Activated naive CD8-positive, alpha-beta T cell treated with anti-CD3 and anti-CD28 coated beads, Interleukin-2, amount 10 ng/mL, durations not matched to agents 7 days and 5 days (primary cell): ENCODE measurements around the gene WDR90. TPM values are rescaled to one million over a fixed set of nuclear protein-coding genes. Genes with fewer than 3 reads are reported as not detected.

Source experiments
- ATAC-seq: fragments of 150-1000 bp; cut with Tn5 transposase; one replicate; pipeline ENCODE4 v1.10.0; 2021; ENCODE audit warnings: low read depth, moderate library complexity
- POLR2A ChIA-PET: fragments of 350-600 bp; sonication (Branson Sonifier 250); formaldehyde crosslinking; loops from one replicate; lab custom pipeline; 2021; ENCODE audit warnings: antibody characterized with exemption; lab: Charles Lee
- DNase-seq: peaks from one replicate; pipeline ENCODE4 v3.0.0; 2021
- H3K27ac Mint-ChIP-seq: one replicate; pipeline ENCODE4 v1.8.0; 2022; ENCODE audit warnings: mild to moderate bottlenecking, mixed read lengths
- H3K27me3 Mint-ChIP-seq: one replicate; pipeline ENCODE4 v1.8.0; 2022; ENCODE audit warnings: mild to moderate bottlenecking, moderate library complexity, mixed read lengths
- H3K36me3 Mint-ChIP-seq: one replicate; pipeline ENCODE4 v1.8.0; 2021; ENCODE audit warnings: mild to moderate bottlenecking, mixed read lengths
- H3K4me1 Mint-ChIP-seq: one replicate; pipeline ENCODE4 v1.8.0; 2021; ENCODE audit warnings: mixed read lengths
- H3K4me3 Mint-ChIP-seq: one replicate; pipeline ENCODE4 v1.8.0; 2022; ENCODE audit warnings: mild to moderate bottlenecking, moderate library complexity, mixed read lengths
- H3K9me3 Mint-ChIP-seq: one replicate; pipeline ENCODE4 v1.8.0; 2021; ENCODE audit warnings: mixed read lengths
- total RNA-seq, 2 experiments: library from RNA; stranded (reverse); gene quantifications; one replicate each; pipeline ENCODE4 v1.2.3, GENCODE V29; 2021

Gene WDR90
- total RNA-seq, 2 experiments from 2014 or later = 73.2 to 79.1 TPM

DNA sequence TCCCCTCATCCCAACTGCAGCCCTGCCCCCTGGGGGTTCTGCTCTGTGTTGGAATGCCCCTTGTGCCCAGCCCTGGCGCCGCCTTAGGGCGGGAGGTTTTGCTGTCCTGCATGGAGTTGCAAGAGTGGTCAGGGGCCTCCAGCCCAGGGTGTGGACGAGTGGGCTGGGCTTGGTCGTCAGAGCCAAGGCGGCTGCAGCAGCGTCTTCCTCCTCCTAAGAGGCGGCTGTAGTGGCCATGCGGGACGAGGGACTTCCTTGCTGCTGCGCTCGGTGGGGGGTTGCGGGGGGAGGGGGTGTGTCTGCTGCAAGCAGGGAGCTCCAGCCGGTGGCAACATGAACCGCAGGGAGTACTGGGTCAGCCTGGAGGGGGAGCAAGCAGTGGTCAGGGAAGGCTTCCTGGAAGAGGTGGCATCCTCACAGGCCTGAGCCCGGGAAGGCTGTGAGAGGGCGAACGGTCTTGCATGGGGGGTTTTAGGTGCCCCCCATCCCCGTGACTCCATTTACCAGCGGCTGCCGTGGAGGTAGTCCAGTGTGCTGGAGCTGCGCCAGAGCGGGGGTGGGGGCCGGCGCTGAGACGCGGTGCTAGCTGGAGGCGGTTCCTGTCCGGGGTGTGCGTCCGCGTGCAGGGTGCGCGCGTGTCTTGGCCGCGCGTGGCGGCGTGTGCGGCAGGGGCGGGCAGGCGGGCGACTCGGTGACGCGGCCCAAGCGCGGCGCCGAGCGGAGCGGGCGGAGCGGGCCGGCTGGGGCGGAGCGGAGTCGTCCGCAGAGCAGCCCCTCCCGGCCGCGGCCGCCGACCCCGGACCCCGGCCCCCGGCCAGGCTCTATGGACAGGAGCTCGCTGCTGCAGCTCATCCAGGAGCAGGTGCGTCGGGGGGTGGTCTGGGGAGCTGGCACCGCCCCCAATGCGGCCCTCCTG, 26.1 kb downstream of the WDR90 start, which contains the start of gene RHBDL1:
TSS of gene RHBDL1 (plus strand) at position 704 of the 916 bp plus-strand sequence. CDS start at position 824, 120 bp downstream.
- no peak for ATAC-seq
- H3K4me1 Mint-ChIP-seq = peaks cover 2% of the 10 kb centered on the region
- H3K9me3 Mint-ChIP-seq = no peaks in the 10 kb centered on the region
- DNase-seq = no peak
- peaks cover 7% of the 10 kb centered on the region for H3K27me3 Mint-ChIP-seq
- H3K4me3 Mint-ChIP-seq = peak within 1 kb of the TSS; percentile 19
- H3K27ac Mint-ChIP-seq = no peak within 1 kb of the TSS
- POLR2A ChIA-PET = interaction anchor here (0.6 to 0.7 kb wide), 2 partner anchors 304 to 1108 kb away, joined by 3 read pairs; partner anchors contain the start of genes NUBP2 and SPSB3
- H3K36me3 Mint-ChIP-seq = no peaks in the 10 kb centered on the region

GRCh38 chr16:675884-676564, 26.9 kb downstream of the WDR90 start:
- H3K36me3 Mint-ChIP-seq = peaks cover 2% of the 10 kb centered on the region
- peaks cover 7% of the 10 kb centered on the region for H3K27me3 Mint-ChIP-seq
- ATAC-seq (no peak), DNase-seq (no peak)
- POLR2A ChIA-PET = interaction anchor here (0.6 to 0.7 kb wide), 2 partner anchors 305 to 1107 kb away, joined by 3 read pairs; partner anchors contain the start of genes NUBP2 and SPSB3
- peaks cover 4% of the 10 kb centered on the region for H3K4me1 Mint-ChIP-seq
- H3K27ac Mint-ChIP-seq = no peak overlapping the region
- no peak overlapping the region for H3K4me3 Mint-ChIP-seq
- H3K9me3 Mint-ChIP-seq = no peaks in the 10 kb centered on the region

GRCh38 chr16:676565-676902, 27.4 kb downstream of the WDR90 start:
- no peak for DNase-seq
- H3K27ac Mint-ChIP-seq = no peak overlapping the region
- H3K27me3 Mint-ChIP-seq = peaks cover 7% of the 10 kb centered on the region
- H3K36me3 Mint-ChIP-seq = peaks cover 3% of the 10 kb centered on the region
- peaks cover 8% of the 10 kb centered on the region for H3K4me1 Mint-ChIP-seq
- POLR2A ChIA-PET = no interaction called here
- ATAC-seq = no peak
- no peak overlapping the region for H3K4me3 Mint-ChIP-seq
- H3K9me3 Mint-ChIP-seq = no peaks in the 10 kb centered on the region

DNA sequence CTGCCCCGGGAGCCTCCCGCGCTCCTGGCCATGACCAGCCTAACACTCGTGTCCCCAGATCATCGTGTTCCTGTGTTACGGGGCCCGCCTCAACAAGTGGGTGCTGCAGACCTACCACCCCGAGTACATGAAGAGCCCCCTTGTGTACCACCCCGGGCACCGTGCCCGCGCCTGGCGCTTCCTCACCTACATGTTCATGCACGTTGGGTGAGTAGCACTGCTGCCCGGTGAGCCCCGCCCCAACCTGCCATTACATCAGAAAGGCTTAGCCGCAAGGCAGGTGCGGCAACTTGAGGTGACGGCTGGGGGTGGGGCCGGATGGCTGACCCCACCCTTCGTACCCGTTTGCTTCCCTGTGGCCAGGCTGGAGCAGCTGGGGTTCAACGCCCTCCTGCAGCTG, 27.7 kb downstream of the WDR90 start:
- ATAC-seq (no peak), DNase-seq (no peak)
- H3K4me3 Mint-ChIP-seq = no peak overlapping the region
- peaks cover 7% of the 10 kb centered on the region for H3K27me3 Mint-ChIP-seq
- POLR2A ChIA-PET = no interaction called here
- H3K9me3 Mint-ChIP-seq = no peaks in the 10 kb centered on the region
- peaks cover 12% of the 10 kb centered on the region for H3K4me1 Mint-ChIP-seq
- peaks cover 3% of the 10 kb centered on the region for H3K36me3 Mint-ChIP-seq
- H3K27ac Mint-ChIP-seq = no peak overlapping the region

DNA sequence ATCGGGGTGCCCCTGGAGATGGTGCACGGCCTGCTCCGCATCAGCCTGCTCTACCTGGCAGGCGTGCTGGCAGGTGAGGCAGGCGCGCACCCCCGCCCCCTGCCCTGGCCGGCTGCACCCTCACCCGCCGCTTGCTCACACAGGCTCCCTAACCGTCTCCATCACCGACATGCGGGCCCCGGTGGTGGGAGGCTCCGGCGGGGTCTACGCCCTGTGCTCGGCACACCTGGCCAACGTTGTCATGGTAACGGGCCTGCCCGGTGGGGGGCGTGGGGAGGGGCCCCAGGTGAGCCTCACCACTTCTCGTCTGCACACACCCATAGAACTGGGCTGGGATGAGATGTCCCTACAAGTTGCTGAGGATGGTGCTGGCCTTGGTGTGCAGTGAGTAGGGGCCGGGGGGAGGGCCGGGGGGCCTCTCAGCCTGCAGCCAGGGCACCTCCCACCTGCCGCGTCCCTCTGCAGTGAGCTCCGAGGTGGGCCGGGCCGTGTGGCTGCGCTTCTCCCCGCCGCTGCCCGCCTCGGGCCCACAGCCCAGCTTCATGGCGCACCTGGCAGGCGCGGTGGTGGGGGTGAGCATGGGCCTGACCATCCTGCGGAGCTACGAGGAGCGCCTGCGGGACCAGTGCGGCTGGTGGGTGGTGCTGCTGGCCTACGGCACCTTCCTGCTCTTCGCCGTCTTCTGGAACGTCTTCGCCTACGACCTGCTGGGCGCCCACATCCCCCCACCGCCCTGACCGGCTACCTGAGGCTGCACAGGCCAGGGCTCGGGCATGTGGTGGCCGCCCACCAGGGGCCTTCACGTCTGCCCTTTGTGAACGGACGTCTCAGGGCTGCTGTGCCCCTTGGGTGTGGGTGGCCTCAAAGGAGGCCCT, 28.4 kb downstream of the WDR90 start:
- Mint-ChIP-seq H3K9me3 (no peaks in the 10 kb centered on the region), H3K36me3 (peaks cover 4% of the 10 kb centered on the region), H3K4me1 (peaks cover 15% of the 10 kb centered on the region), H3K27ac (no peak overlapping the region), H3K4me3 (no peak overlapping the region), H3K27me3 (peaks cover 7% of the 10 kb centered on the region)
- POLR2A ChIA-PET = interaction anchor here (3.3 kb wide), 1 partner anchor 9 kb away, joined by 18 read pairs; the partner anchor contains the start of gene RHOT2
- DNase-seq (no peak), ATAC-seq (no peak)

GRCh38 chr16:678209-678857, 29.2 kb downstream of the WDR90 start:
- no peak for DNase-seq
- Mint-ChIP-seq H3K27me3 (peaks cover 7% of the 10 kb centered on the region), H3K27ac (no peak overlapping the region), H3K4me1 (peaks cover 17% of the 10 kb centered on the region), H3K4me3 (no peak overlapping the region), H3K9me3 (no peaks in the 10 kb centered on the region), H3K36me3 (peaks cover 5% of the 10 kb centered on the region)
- POLR2A ChIA-PET = interaction anchor here (1.1 to 4.4 kb wide), 3 partner anchors 10 to 25 kb away, joined by 3 to 37 read pairs (median 18); partner anchors contain the start of genes RHOT2 and WDR24
- no peak for ATAC-seq

DNA sequence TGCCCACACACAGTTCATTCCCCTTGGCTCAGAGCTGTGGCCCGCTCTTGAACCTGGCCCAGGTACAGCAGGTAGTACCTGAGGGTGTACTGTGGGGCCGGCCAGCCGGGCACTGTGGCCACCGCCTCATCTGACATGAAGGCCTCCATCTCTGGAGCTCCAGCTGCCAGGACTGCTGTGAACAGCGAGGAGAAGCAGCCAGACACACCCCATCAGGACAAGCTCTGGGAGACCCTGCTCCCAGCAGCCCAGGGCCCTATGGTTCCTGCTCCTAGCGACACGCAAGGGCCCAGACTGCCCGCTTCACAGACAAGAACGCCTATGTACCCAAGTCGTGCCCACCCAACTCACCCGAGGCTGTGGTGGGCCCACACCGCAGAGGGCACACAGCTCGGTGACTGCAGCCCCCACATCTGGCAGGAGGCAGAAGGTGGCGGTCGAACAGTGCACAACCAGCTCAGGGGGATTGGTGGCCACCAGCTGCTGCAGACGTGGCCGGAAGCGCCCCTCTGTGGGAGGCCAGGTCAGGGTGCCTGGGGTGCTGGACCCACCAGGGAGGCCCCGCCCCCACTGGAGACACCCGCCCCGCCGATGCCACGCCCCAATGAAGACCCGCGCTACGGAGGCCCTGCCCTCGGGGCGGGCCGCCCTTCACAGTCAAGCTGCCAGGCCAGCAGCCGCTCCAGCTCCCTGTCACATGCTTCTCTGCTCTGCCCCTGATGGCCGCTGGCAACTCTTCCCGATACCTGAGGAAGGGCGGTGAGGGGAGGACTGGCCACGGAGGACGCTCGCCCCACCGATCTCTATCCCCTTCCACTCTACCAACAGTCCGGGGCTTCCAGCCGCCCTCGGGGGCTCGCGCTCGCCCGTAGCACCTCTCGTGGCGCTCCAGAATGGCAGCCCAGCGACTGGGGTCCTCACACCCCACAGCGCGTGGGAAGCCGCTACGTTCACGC, 30.0 kb downstream of the WDR90 start:
- DNase-seq (peak; percentile 72), ATAC-seq (peak; percentile 17)
- peak overlapping the region; percentile 80 for H3K4me3 Mint-ChIP-seq
- peaks cover 5% of the 10 kb centered on the region for H3K36me3 Mint-ChIP-seq
- peak overlapping the region; percentile 73 for H3K27ac Mint-ChIP-seq
- peaks cover 18% of the 10 kb centered on the region for H3K4me1 Mint-ChIP-seq
- POLR2A ChIA-PET = interaction anchor here (1.1 to 4.4 kb wide), 4 partner anchors 11 to 30 kb away, joined by 3 to 37 read pairs (median 11); partner anchors contain the start of genes RHOT2, WDR24 and WDR90
- H3K9me3 Mint-ChIP-seq = no peaks in the 10 kb centered on the region
- peaks cover 7% of the 10 kb centered on the region for H3K27me3 Mint-ChIP-seq

DNA sequence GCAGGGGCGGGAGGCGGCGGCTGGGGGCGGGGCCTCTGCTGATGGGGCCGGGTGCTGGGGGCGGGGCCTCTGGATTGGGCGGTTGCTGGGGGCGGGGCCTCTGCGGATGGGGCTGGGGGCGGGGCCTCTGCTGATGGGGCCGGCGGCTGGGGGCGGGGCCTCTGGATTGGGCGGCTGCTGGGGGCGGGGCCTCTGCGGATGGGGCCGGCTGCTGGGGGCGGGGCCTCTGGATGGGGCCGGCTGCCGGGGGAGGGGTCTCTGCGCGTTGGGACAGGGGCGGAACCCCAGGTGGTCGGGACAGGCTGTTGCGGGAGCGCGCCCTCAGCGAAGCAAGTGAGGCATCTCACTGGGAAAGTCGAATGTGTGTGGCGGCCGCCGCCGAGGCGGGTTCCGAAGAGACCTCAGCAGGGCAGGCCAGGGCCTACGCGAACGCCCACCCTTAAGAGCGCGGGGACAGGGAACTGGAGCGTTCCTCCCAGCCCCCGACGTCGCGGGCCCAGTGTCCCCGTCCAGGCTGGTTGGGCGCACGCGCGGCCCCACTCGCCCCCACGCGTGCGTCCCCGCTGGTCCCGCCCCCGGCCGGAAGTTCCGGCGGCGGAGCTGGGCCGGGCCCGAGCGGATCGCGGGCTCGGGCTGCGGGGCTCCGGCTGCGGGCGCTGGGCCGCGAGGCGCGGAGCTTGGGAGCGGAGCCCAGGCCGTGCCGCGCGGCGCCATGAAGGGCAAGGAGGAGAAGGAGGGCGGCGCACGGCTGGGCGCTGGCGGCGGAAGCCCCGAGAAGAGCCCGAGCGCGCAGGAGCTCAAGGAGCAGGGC, 30.9 kb downstream of the WDR90 start, which contains the start of gene STUB1:
TSS of gene STUB1 (plus strand) at position 597 of the 811 bp plus-strand sequence. CDS start at position 713, 116 bp downstream.
- H3K4me3 Mint-ChIP-seq = peak within 1 kb of the TSS; percentile 86
- POLR2A ChIA-PET = interaction anchor here (0.6 to 4.4 kb wide), 8 partner anchors 9 to 1623 kb away, joined by 3 to 37 read pairs (median 8); partner anchors contain the start of genes ANTKMT, METTL26, RHOT2 and WDR24
- H3K36me3 Mint-ChIP-seq = peaks cover 5% of the 10 kb centered on the region
- peaks cover 18% of the 10 kb centered on the region for H3K4me1 Mint-ChIP-seq
- peaks cover 7% of the 10 kb centered on the region for H3K27me3 Mint-ChIP-seq
- ATAC-seq (peak; percentile 53), DNase-seq (peak; percentile 94)
- H3K27ac Mint-ChIP-seq = peak within 1 kb of the TSS; percentile 85
- H3K9me3 Mint-ChIP-seq = no peaks in the 10 kb centered on the region

- DNase-seq (no peak), ATAC-seq (no peak)
- H3K9me3 Mint-ChIP-seq = no peaks in the 10 kb centered on the region
- POLR2A ChIA-PET = interaction anchor here (0.6 to 4.4 kb wide), 8 partner anchors 9 to 1622 kb away, joined by 3 to 37 read pairs (median 8); partner anchors contain the start of genes ANTKMT, METTL26, RHOT2 and WDR24
- peak overlapping the region; percentile 45 for H3K27ac Mint-ChIP-seq
- H3K27me3 Mint-ChIP-seq = peaks cover 3% of the 10 kb centered on the region
- peak overlapping the region; percentile 86 for H3K4me3 Mint-ChIP-seq
- peaks cover 5% of the 10 kb centered on the region for H3K36me3 Mint-ChIP-seq
- peaks cover 17% of the 10 kb centered on the region for H3K4me1 Mint-ChIP-seq
These were observed 31.4 kb downstream of the WDR90 start for GRCh38 chr16:680625-680945.

DNA sequence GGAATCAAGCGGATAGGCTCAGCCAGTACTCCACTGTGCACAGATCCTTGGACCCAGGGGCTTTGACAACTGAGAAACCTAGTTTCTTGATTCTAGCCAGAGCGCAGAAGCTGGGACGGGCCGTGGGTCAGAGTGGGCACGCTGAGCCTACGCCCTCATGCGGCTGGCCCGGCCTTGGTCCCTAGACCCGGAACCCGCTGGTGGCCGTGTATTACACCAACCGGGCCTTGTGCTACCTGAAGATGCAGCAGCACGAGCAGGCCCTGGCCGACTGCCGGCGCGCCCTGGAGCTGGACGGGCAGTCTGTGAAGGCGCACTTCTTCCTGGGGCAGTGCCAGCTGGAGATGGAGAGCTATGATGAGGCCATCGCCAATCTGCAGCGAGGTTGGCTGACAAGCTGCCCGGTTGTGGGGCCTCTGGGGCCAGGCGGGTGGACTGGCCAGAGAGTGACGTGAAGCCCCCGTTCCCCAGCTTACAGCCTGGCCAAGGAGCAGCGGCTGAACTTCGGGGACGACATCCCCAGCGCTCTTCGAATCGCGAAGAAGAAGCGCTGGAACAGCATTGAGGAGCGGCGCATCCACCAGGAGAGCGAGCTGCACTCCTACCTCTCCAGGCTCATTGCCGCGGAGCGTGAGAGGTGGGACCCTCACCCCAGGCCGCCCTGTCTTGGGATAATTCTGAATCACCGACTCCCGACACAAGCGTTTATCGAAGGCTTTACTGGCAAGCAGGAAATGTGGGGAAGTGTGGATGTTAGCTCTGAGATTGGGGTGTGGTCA, 32.0 kb downstream of the WDR90 start:
- DNase-seq = no peak
- H3K36me3 Mint-ChIP-seq = peaks cover 5% of the 10 kb centered on the region
- H3K27ac Mint-ChIP-seq = peak overlapping the region; percentile 45
- H3K4me3 Mint-ChIP-seq = peak overlapping the region; percentile 74
- peaks cover 17% of the 10 kb centered on the region for H3K4me1 Mint-ChIP-seq
- H3K9me3 Mint-ChIP-seq = no peaks in the 10 kb centered on the region
- no peak for ATAC-seq
- peaks cover 3% of the 10 kb centered on the region for H3K27me3 Mint-ChIP-seq
- POLR2A ChIA-PET = interaction anchor here (0.8 to 4.4 kb wide), 6 partner anchors 9 to 45 kb away, joined by 3 to 37 read pairs (median 10); partner anchors contain the start of genes ANTKMT, METTL26, RHOT2 and WDR24
